Measurements from ENCODE around the gene ASS1. TPM values are rescaled to one million over a fixed set of nuclear protein-coding genes. Genes with fewer than 3 reads are reported as not detected.

ASS1 gene
- total RNA-seq, 4 donors from 2014 or later, result 78.4 to 156 (median 105) TPM

- H3K27ac ChIP-seq, result no peak overlapping the region
- no peaks in the 10 kb centered on the region for H3K9me3 ChIP-seq
- DNase-seq, result no peak
- no peaks in the 10 kb centered on the region for H3K27me3 ChIP-seq
- TF ChIP-seq CTCF (IDR thresholded peaks at IDR 0.05) (no peak), POLR2A (IDR thresholded peaks at IDR 0.05) (no peak)
- intact Hi-C loops (cut with DNase I; ENCODE audit: low total_unique reads), result no loop called here
- H3K4me1 ChIP-seq, result no peaks in the 10 kb centered on the region
- H3K36me3 ChIP-seq, result no peaks in the 10 kb centered on the region
- no peak overlapping the region for H3K4me3 ChIP-seq
Observed at GRCh38 chr9:130521715-130522114, 77.0 kb downstream of the ASS1 start.

GRCh38 chr9:130522233-130522808, 77.6 kb downstream of the ASS1 start:
- Histone ChIP-seq H3K27me3 (no peaks in the 10 kb centered on the region), H3K36me3 (no peaks in the 10 kb centered on the region), H3K27ac (no peak overlapping the region), H3K9me3 (no peaks in the 10 kb centered on the region), H3K4me1 (no peaks in the 10 kb centered on the region), H3K4me3 (no peak overlapping the region)
- no peak for DNase-seq
- intact Hi-C loops (cut with DNase I; ENCODE audit: low total_unique reads), result no loop called here
- no peak for TF ChIP-seq POLR2A (IDR thresholded peaks at IDR 0.05)
- no peak for TF ChIP-seq CTCF (IDR thresholded peaks at IDR 0.05)

GRCh38 chr9:130523921-130524320, 79.2 kb downstream of the ASS1 start:
- no peaks in the 10 kb centered on the region for H3K36me3 ChIP-seq
- H3K4me3 ChIP-seq, result no peak overlapping the region
- DNase-seq, result no peak
- intact Hi-C loops (cut with DNase I; ENCODE audit: low total_unique reads), result no loop called here
- TF ChIP-seq POLR2A (IDR thresholded peaks at IDR 0.05) (no peak), CTCF (IDR thresholded peaks at IDR 0.05) (no peak)
- H3K27ac ChIP-seq, result no peak overlapping the region
- no peaks in the 10 kb centered on the region for H3K27me3 ChIP-seq
- H3K9me3 ChIP-seq, result no peaks in the 10 kb centered on the region
- no peaks in the 10 kb centered on the region for H3K4me1 ChIP-seq

GRCh38 chr9:130526193-130526853, 81.6 kb downstream of the ASS1 start:
- no peaks in the 10 kb centered on the region for H3K36me3 ChIP-seq
- no peak for TF ChIP-seq CTCF (IDR thresholded peaks at IDR 0.05)
- TF ChIP-seq POLR2A (IDR thresholded peaks at IDR 0.05), result no peak
- H3K27ac ChIP-seq, result no peak overlapping the region
- no peaks in the 10 kb centered on the region for H3K4me1 ChIP-seq
- no peak for DNase-seq
- no peaks in the 10 kb centered on the region for H3K27me3 ChIP-seq
- H3K4me3 ChIP-seq, result no peak overlapping the region
- intact Hi-C loops (cut with DNase I; ENCODE audit: low total_unique reads), result no loop called here
- no peaks in the 10 kb centered on the region for H3K9me3 ChIP-seq

GRCh38 chr9:130526854-130527650, 82.3 kb downstream of the ASS1 start:
- Histone ChIP-seq H3K36me3 (no peaks in the 10 kb centered on the region), H3K4me3 (no peak overlapping the region), H3K9me3 (no peaks in the 10 kb centered on the region), H3K27me3 (no peaks in the 10 kb centered on the region), H3K27ac (no peak overlapping the region), H3K4me1 (no peaks in the 10 kb centered on the region)
- TF ChIP-seq CTCF (IDR thresholded peaks at IDR 0.05), result no peak
- no peak for TF ChIP-seq POLR2A (IDR thresholded peaks at IDR 0.05)
- DNase-seq, result no peak
- intact Hi-C loops (cut with DNase I; ENCODE audit: low total_unique reads), result no loop called here

Data from uterus (tissue), 4 donors.